Measurements from ENCODE around the gene KMT2B.

- no peak for TF ChIP-seq CTCF (conservative IDR thresholded peaks at IDR 0.05; ENCODE audit: low read depth in 2 of 2)
- TF ChIP-seq CREB1 (CRISPR knock-in tag; IDR thresholded peaks at IDR 0.05; ENCODE audit: low read depth), result no peak
- no peak for TF ChIP-seq REST (IDR thresholded peaks at IDR 0.05; ENCODE audit: unreplicated experiment)
- TF ChIP-seq EZH2 (IDR thresholded peaks at IDR 0.05; ENCODE audit: low read depth, unreplicated experiment), result no peak
- TF ChIP-seq POLR2AphosphoS5 (IDR thresholded peaks at IDR 0.05; ENCODE audit: low read depth), result no peak
Measured at GRCh38 chr19:35693422-35693821, 24.4 kb upstream of the KMT2B start.
